ENCODE results near the gene RORC. TPM values are rescaled to one million over a fixed set of nuclear protein-coding genes. Genes with fewer than 3 reads are reported as not detected.
"Not testable (repeated sequence)": the region's sequence is repeated elsewhere in the genome, so short reads cannot be mapped to it uniquely, and the experiment has no call there.

RORC gene
- total RNA-seq, 5 donors from 2014 or later (not counting 1 experiment from before 2014, with no cell fraction given): 1.5 to 11.6 (median 7.6) TPM

GRCh38 chr1:151858030-151858746 lies 26.6 kb upstream of the RORC start:
- H3K9me3 Mint-ChIP-seq: no peaks in the 10 kb centered on the region
- WGBS (ENCODE audit: insufficient coverage): 77% methylated on average over 3 of the region's 3 CpGs
- ATAC-seq (replicated peaks in 1 of 4): no peak

GRCh38 chr1:151855933-151856332 lies 24.3 kb upstream of the RORC start:
- no peak overlapping the region for H3K27ac ChIP-seq (ENCODE audit: low read length)
- H3K36me3 ChIP-seq (ENCODE audit: control insufficient read depth in 2 of 2, extremely low read depth in 1 of 2, insufficient read depth in 1 of 2, low read length in 1 of 2): no peaks in the 10 kb centered on the region
- H3K4me3 Mint-ChIP-seq: no peak overlapping the region
- H3K27ac Mint-ChIP-seq: no peak overlapping the region
- WGBS (ENCODE audit: insufficient coverage): no CpG with 5 or more reads among the region's 4 CpGs
- no peak overlapping the region for H3K4me3 ChIP-seq (ENCODE audit: control insufficient read depth in 1 of 2, extremely low read depth in 1 of 2, low read length in 1 of 2)
- DNase-seq (no peak), ATAC-seq (replicated peaks in 1 of 4) (no peak)
- no peaks in the 10 kb centered on the region for H3K9me3 Mint-ChIP-seq
- H3K27me3 Mint-ChIP-seq: no peaks in the 10 kb centered on the region
- CTCF ChIA-PET: interaction anchor here in 1 of 2 donors (0.6 to 0.7 kb wide), 2 partner anchors 127 to 971 kb away, joined by 3 to 5 read pairs; no protein-coding TSS in a partner anchor
- POLR2A ChIA-PET: interaction anchor here in 1 of 2 donors (0.6 kb wide), 1 partner anchor 1802 kb away, joined by 3 read pairs; no protein-coding TSS in a partner anchor
- H3K4me1 ChIP-seq (ENCODE audit: control insufficient read depth in 1 of 2, extremely low read depth in 1 of 2, insufficient read depth in 2 of 2, low read length in 2 of 2): no peaks in the 10 kb centered on the region
- peaks cover 0 to 5% of the 10 kb centered on the region in 2 experiments for H3K27me3 ChIP-seq (replicated peaks in 1 of 2; ENCODE audit: control insufficient read depth in 2 of 2, extremely low read depth in 1 of 2, insufficient read depth in 2 of 2, low read length in 1 of 2)
- no peaks in the 10 kb centered on the region for H3K4me1 Mint-ChIP-seq
- H3K9me3 ChIP-seq: no peaks in the 10 kb centered on the region
- H3K36me3 Mint-ChIP-seq: peaks cover 5% of the 10 kb centered on the region

More at GRCh38 chr1:151858030-151858746, 26.6 kb upstream of the RORC start:
- no peak overlapping the region for H3K27ac ChIP-seq (ENCODE audit: low read length)
- no peak overlapping the region for H3K4me3 ChIP-seq (ENCODE audit: control insufficient read depth in 1 of 2, extremely low read depth in 1 of 2, low read length in 1 of 2)
- no peaks in the 10 kb centered on the region for H3K36me3 ChIP-seq (ENCODE audit: control insufficient read depth in 2 of 2, extremely low read depth in 1 of 2, insufficient read depth in 1 of 2, low read length in 1 of 2)
- H3K4me1 Mint-ChIP-seq: no peaks in the 10 kb centered on the region
- H3K4me1 ChIP-seq (ENCODE audit: control insufficient read depth in 1 of 2, extremely low read depth in 1 of 2, insufficient read depth in 2 of 2, low read length in 2 of 2): no peaks in the 10 kb centered on the region
- H3K9me3 ChIP-seq: no peaks in the 10 kb centered on the region
- ChIA-PET POLR2A (interaction anchor here (0.6 kb wide), 3 partner anchors 107 to 629 kb away, joined by 3 to 5 read pairs (median 4); no protein-coding TSS in a partner anchor), CTCF (interaction anchor here in 1 of 2 donors (0.5 kb wide), 2 partner anchors 13 to 751 kb away, joined by 3 read pairs; no protein-coding TSS in a partner anchor)
- no peak overlapping the region for H3K4me3 Mint-ChIP-seq
- H3K27me3 ChIP-seq (replicated peaks in 1 of 2; ENCODE audit: control insufficient read depth in 2 of 2, extremely low read depth in 1 of 2, insufficient read depth in 2 of 2, low read length in 1 of 2): peaks cover 0 to 5% of the 10 kb centered on the region in 2 experiments
- peaks cover 3% of the 10 kb centered on the region for H3K36me3 Mint-ChIP-seq
- no peak overlapping the region for H3K27ac Mint-ChIP-seq
- no peaks in the 10 kb centered on the region for H3K27me3 Mint-ChIP-seq
- DNase-seq: no peak

GRCh38 chr1:151855516-151855915 lies 23.9 kb upstream of the RORC start:
- H3K9me3 Mint-ChIP-seq; H3K4me1 ChIP-seq (ENCODE audit: control insufficient read depth in 1 of 2, extremely low read depth in 1 of 2, insufficient read depth in 2 of 2, low read length in 2 of 2); H3K27ac ChIP-seq (ENCODE audit: low read length); H3K27ac Mint-ChIP-seq; H3K4me3 ChIP-seq (ENCODE audit: control insufficient read depth in 1 of 2, extremely low read depth in 1 of 2, low read length in 1 of 2); H3K4me1 Mint-ChIP-seq; H3K4me3 Mint-ChIP-seq; H3K36me3 ChIP-seq (ENCODE audit: control insufficient read depth in 2 of 2, extremely low read depth in 1 of 2, insufficient read depth in 1 of 2, low read length in 1 of 2); DNase-seq; ATAC-seq (replicated peaks in 1 of 4); H3K9me3 ChIP-seq; H3K27me3 Mint-ChIP-seq; H3K36me3 Mint-ChIP-seq; POLR2A ChIA-PET; H3K27me3 ChIP-seq (replicated peaks in 1 of 2; ENCODE audit: control insufficient read depth in 2 of 2, extremely low read depth in 1 of 2, insufficient read depth in 2 of 2, low read length in 1 of 2): not testable (repeated sequence)
- CTCF ChIA-PET: interaction anchor here in 1 of 2 donors (0.6 kb wide), 1 partner anchor 971 kb away, joined by 5 read pairs; no protein-coding TSS in a partner anchor
- 93% methylated on average over 2 of the region's 8 CpGs for WGBS (ENCODE audit: insufficient coverage)

- no peak for DNase-seq
- 88% methylated on average over 5 of the region's 7 CpGs for WGBS (ENCODE audit: insufficient coverage)
- H3K4me1 Mint-ChIP-seq: no peaks in the 10 kb centered on the region
- Histone ChIP-seq H3K4me3 (ENCODE audit: control insufficient read depth in 1 of 2, extremely low read depth in 1 of 2, low read length in 1 of 2) (no peak overlapping the region), H3K9me3 (no peaks in the 10 kb centered on the region), H3K36me3 (ENCODE audit: control insufficient read depth in 2 of 2, extremely low read depth in 1 of 2, insufficient read depth in 1 of 2, low read length in 1 of 2) (peaks cover 0 to 4% of the 10 kb centered on the region in 2 donors), H3K4me1 (ENCODE audit: control insufficient read depth in 1 of 2, extremely low read depth in 1 of 2, insufficient read depth in 2 of 2, low read length in 2 of 2) (no peaks in the 10 kb centered on the region), H3K27me3 (replicated peaks in 1 of 2; ENCODE audit: control insufficient read depth in 2 of 2, extremely low read depth in 1 of 2, insufficient read depth in 2 of 2, low read length in 1 of 2) (peaks cover 0 to 1% of the 10 kb centered on the region in 2 experiments), H3K27ac (ENCODE audit: low read length) (no peak overlapping the region)
- H3K9me3 Mint-ChIP-seq: no peaks in the 10 kb centered on the region
- no peaks in the 10 kb centered on the region for H3K27me3 Mint-ChIP-seq
- H3K27ac Mint-ChIP-seq: no peak overlapping the region
- H3K4me3 Mint-ChIP-seq: no peak overlapping the region
- peaks cover 7% of the 10 kb centered on the region for H3K36me3 Mint-ChIP-seq
- no peak for ATAC-seq (replicated peaks in 1 of 4)
- CTCF ChIA-PET: no interaction called here
- POLR2A ChIA-PET: no interaction called here
Measured at GRCh38 chr1:151854658-151855057, 23.1 kb upstream of the RORC start.

GRCh38 chr1:151853411-151853943 lies 21.9 kb upstream of the RORC start, which contains the start of gene THEM5:
THEM5 (minus strand) TSS chr1:151853712; CDS start chr1:151853565, 147 bp downstream.
- POLR2A ChIA-PET: interaction anchor here in 1 of 2 donors (0.5 kb wide), 1 partner anchor 91 kb away, joined by 4 read pairs; no protein-coding TSS in a partner anchor
- peak in 1 of 4 experiments; percentile 37 for ATAC-seq (replicated peaks in 1 of 4)
- DNase-seq: no peak

GRCh38 chr1:151852733-151853132 lies 21.1 kb upstream of the RORC start:
- CTCF ChIA-PET: no interaction called here
- no peak overlapping the region for H3K4me3 Mint-ChIP-seq
- H3K4me1 Mint-ChIP-seq: peaks cover 0 to 6% (median 0%) of the 10 kb centered on the region in 3 donors
- WGBS (ENCODE audit: insufficient coverage): 83% methylated on average over 3 of the region's 4 CpGs
- H3K27me3 ChIP-seq (replicated peaks in 1 of 2; ENCODE audit: control insufficient read depth in 2 of 2, extremely low read depth in 1 of 2, insufficient read depth in 2 of 2, low read length in 1 of 2): no peaks in the 10 kb centered on the region
- H3K4me3 ChIP-seq (ENCODE audit: control insufficient read depth in 1 of 2, extremely low read depth in 1 of 2, low read length in 1 of 2): no peak overlapping the region
- DNase-seq (no peak), ATAC-seq (replicated peaks in 1 of 4) (no peak)
- POLR2A ChIA-PET: no interaction called here
- no peaks in the 10 kb centered on the region for H3K9me3 Mint-ChIP-seq
- no peaks in the 10 kb centered on the region for H3K27me3 Mint-ChIP-seq
- no peak overlapping the region for H3K27ac ChIP-seq (ENCODE audit: low read length)
- peaks cover 0 to 13% of the 10 kb centered on the region in 2 experiments for H3K4me1 ChIP-seq (ENCODE audit: control insufficient read depth in 1 of 2, extremely low read depth in 1 of 2, insufficient read depth in 2 of 2, low read length in 2 of 2)
- peaks cover 0 to 6% of the 10 kb centered on the region in 2 donors for H3K36me3 ChIP-seq (ENCODE audit: control insufficient read depth in 2 of 2, extremely low read depth in 1 of 2, insufficient read depth in 1 of 2, low read length in 1 of 2)
- H3K9me3 ChIP-seq: no peaks in the 10 kb centered on the region
- H3K36me3 Mint-ChIP-seq: peaks cover 11% of the 10 kb centered on the region
- H3K27ac Mint-ChIP-seq: no peak overlapping the region

More at GRCh38 chr1:151853411-151853943, 21.9 kb upstream of the RORC start, which contains the start of gene THEM5:
- Mint-ChIP-seq H3K36me3 (peaks cover 11% of the 10 kb centered on the region), H3K4me3 (no peak within 1 kb of the TSS), H3K27ac (no peak within 1 kb of the TSS), H3K4me1 (peaks cover 0 to 6% (median 0%) of the 10 kb centered on the region in 3 donors), H3K9me3 (no peaks in the 10 kb centered on the region), H3K27me3 (no peaks in the 10 kb centered on the region)
- peaks cover 0 to 7% of the 10 kb centered on the region in 2 experiments for H3K4me1 ChIP-seq (ENCODE audit: control insufficient read depth in 1 of 2, extremely low read depth in 1 of 2, insufficient read depth in 2 of 2, low read length in 2 of 2)
- peaks cover 0 to 4% of the 10 kb centered on the region in 2 donors for H3K36me3 ChIP-seq (ENCODE audit: control insufficient read depth in 2 of 2, extremely low read depth in 1 of 2, insufficient read depth in 1 of 2, low read length in 1 of 2)
- no peak within 1 kb of the TSS for H3K27ac ChIP-seq (ENCODE audit: low read length)
- no peaks in the 10 kb centered on the region for H3K27me3 ChIP-seq (replicated peaks in 1 of 2; ENCODE audit: control insufficient read depth in 2 of 2, extremely low read depth in 1 of 2, insufficient read depth in 2 of 2, low read length in 1 of 2)
- no peaks in the 10 kb centered on the region for H3K9me3 ChIP-seq
- CTCF ChIA-PET: no interaction called here
- no peak within 1 kb of the TSS for H3K4me3 ChIP-seq (ENCODE audit: control insufficient read depth in 1 of 2, extremely low read depth in 1 of 2, low read length in 1 of 2)
- 69% methylated on average over 3 of the region's 5 CpGs for WGBS (ENCODE audit: insufficient coverage)

Data from T-cell (primary cell).